Measurements from ENCODE around the gene MSI2. TPM values are rescaled to one million over a fixed set of nuclear protein-coding genes. Genes with fewer than 3 reads are reported as not detected.

Gene MSI2
- total RNA-seq, 1 experiment from 2014 or later: 174 TPM

DNA sequence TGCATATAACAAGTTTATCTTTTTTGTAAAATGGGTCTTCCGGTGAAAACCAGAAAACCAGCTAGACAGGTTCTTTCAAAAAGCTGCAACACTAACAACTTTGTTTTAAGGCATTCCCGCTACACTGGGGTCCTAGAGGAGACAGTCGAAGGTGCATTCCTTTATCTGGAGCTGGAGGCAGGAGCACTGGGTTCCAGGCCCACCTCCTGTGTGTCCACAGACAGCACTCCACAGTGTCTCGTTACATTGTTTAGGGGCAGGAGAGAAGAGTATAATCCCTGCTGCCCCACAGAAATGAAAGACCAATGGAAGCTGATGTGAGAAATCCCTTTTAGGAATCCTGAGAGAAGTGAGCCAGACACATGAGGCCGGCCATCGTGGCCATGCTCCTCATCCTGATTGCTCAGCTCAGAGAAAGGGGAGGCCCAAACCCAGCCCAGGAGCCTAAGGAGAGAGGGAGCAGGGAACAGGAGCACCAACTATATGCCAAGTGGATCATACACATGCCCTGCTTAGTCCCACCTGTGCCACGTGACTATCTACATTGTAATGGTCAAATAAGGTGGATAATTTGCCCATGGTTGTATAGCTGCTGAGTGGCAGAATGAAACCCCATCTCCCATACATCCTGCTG lies 429.3 kb downstream of the MSI2 start:
- ChIA-PET CTCF (interaction anchor here (0.6 to 1.3 kb wide), 3 partner anchors 14 to 397 kb away, joined by 3 to 5 read pairs (median 5); no protein-coding TSS in a partner anchor), POLR2A (interaction anchor here (0.6 kb wide), 1 partner anchor 656 kb away, joined by 4 read pairs; no protein-coding TSS in a partner anchor)
- Histone ChIP-seq H3K4me3 (ENCODE audit: low read depth, low read length) (no peak overlapping the region), H3K9me3 (no peaks in the 10 kb centered on the region), H3K4me1 (peaks cover 12% of the 10 kb centered on the region), H3K27me3 (replicated peaks; ENCODE audit: control insufficient read depth, insufficient read depth, low read length) (no peaks in the 10 kb centered on the region), H3K36me3 (ENCODE audit: control insufficient read depth, insufficient read depth, low read length) (peaks cover 2% of the 10 kb centered on the region; the same call in 1 of the 2 replicates)
- Mint-ChIP-seq H3K36me3 (ENCODE audit: insufficient read depth, unreplicated experiment) (peaks cover 26% of the 10 kb centered on the region), H3K27me3 (ENCODE audit: insufficient read depth, unreplicated experiment) (no peaks in the 10 kb centered on the region), H3K4me3 (ENCODE audit: unreplicated experiment) (no peak overlapping the region), H3K27ac (ENCODE audit: unreplicated experiment) (no peak overlapping the region), H3K4me1 (ENCODE audit: low read depth, unreplicated experiment) (peaks cover 14% of the 10 kb centered on the region), H3K9me3 (ENCODE audit: unreplicated experiment) (peaks cover under 1% of the 10 kb centered on the region)
- no TSS peak for BruUV-seq (replicated peaks)
- TF ChIP-seq, protein P1, sequence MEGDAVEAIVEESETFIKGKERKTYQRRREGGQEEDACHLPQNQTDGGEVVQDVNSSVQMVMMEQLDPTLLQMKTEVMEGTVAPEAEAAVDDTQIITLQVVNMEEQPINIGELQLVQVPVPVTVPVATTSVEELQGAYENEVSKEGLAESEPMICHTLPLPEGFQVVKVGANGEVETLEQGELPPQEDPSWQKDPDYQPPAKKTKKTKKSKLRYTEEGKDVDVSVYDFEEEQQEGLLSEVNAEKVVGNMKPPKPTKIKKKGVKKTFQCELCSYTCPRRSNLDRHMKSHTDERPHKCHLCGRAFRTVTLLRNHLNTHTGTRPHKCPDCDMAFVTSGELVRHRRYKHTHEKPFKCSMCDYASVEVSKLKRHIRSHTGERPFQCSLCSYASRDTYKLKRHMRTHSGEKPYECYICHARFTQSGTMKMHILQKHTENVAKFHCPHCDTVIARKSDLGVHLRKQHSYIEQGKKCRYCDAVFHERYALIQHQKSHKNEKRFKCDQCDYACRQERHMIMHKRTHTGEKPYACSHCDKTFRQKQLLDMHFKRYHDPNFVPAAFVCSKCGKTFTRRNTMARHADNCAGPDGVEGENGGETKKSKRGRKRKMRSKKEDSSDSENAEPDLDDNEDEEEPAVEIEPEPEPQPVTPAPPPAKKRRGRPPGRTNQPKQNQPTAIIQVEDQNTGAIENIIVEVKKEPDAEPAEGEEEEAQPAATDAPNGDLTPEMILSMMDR (IDR thresholded peaks at IDR 0.05; ENCODE audit: insufficient read depth in 1 of 2, low read depth in 1 of 2, low read length in 1 of 2, severe bottlenecking in 1 of 2, unreplicated experiment in 1 of 2): no peak
- no peak for DNase-seq
- intact Hi-C loops (cut with micrococcal nuclease; ENCODE audit: unreplicated experiment): no loop called here

DNA sequence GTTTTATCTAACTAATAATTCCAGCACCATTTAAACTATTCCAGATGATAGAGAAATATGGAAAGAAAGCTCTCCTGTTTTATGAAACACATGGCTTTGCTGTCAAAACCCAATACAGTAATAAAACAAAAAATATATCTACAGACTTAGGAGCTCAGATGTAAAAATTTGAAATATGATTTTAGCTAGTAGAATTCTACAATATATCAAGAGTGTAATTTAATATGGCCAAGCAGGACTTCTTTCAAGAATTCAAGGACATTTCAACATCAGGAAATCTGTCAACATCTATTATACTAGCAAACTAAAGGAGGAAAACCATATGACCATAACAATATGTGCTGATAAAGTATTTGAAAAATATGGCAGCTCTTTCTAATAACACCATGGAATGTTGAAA lies 431.3 kb downstream of the MSI2 start:
- POLR2A ChIA-PET: no interaction called here
- H3K4me3 ChIP-seq (ENCODE audit: low read depth, low read length): no peak overlapping the region
- no peaks in the 10 kb centered on the region for H3K27me3 Mint-ChIP-seq (ENCODE audit: insufficient read depth, unreplicated experiment)
- TF ChIP-seq, protein P1 (IDR thresholded peaks at IDR 0.05; ENCODE audit: insufficient read depth in 1 of 2, low read depth in 1 of 2, low read length in 1 of 2, severe bottlenecking in 1 of 2, unreplicated experiment in 1 of 2): no peak
- DNase-seq: no peak
- H3K36me3 Mint-ChIP-seq (ENCODE audit: insufficient read depth, unreplicated experiment): peaks cover 23% of the 10 kb centered on the region
- peaks cover 5% of the 10 kb centered on the region; the same call in 1 of the 2 replicates for H3K9me3 ChIP-seq
- no peak overlapping the region for H3K27ac Mint-ChIP-seq (ENCODE audit: unreplicated experiment)
- H3K9me3 Mint-ChIP-seq (ENCODE audit: unreplicated experiment): peaks cover 15% of the 10 kb centered on the region
- no peaks in the 10 kb centered on the region for H3K27me3 ChIP-seq (replicated peaks; ENCODE audit: control insufficient read depth, insufficient read depth, low read length)
- no peak overlapping the region for H3K4me3 Mint-ChIP-seq (ENCODE audit: unreplicated experiment)
- peaks cover 12% of the 10 kb centered on the region for H3K4me1 ChIP-seq
- H3K4me1 Mint-ChIP-seq (ENCODE audit: low read depth, unreplicated experiment): peaks cover 14% of the 10 kb centered on the region
- BruUV-seq (replicated peaks): no TSS peak
- intact Hi-C loops (cut with micrococcal nuclease; ENCODE audit: unreplicated experiment): no loop called here
- H3K36me3 ChIP-seq (ENCODE audit: control insufficient read depth, insufficient read depth, low read length): peaks cover 2% of the 10 kb centered on the region; the same call in 1 of the 2 replicates
- CTCF ChIA-PET: no interaction called here

- H3K36me3 ChIP-seq (ENCODE audit: control insufficient read depth, insufficient read depth, low read length): no peaks in the 10 kb centered on the region
- Mint-ChIP-seq H3K27ac (ENCODE audit: unreplicated experiment) (no peak overlapping the region), H3K4me3 (ENCODE audit: unreplicated experiment) (no peak overlapping the region), H3K9me3 (ENCODE audit: unreplicated experiment) (peaks cover 27% of the 10 kb centered on the region), H3K27me3 (ENCODE audit: insufficient read depth, unreplicated experiment) (no peaks in the 10 kb centered on the region), H3K4me1 (ENCODE audit: low read depth, unreplicated experiment) (peaks cover 14% of the 10 kb centered on the region), H3K36me3 (ENCODE audit: insufficient read depth, unreplicated experiment) (peaks cover 14% of the 10 kb centered on the region)
- ChIA-PET CTCF (interaction anchor here (0.5 to 1.3 kb wide), 4 partner anchors 11 to 446 kb away, joined by 3 to 4 read pairs (median 3); no protein-coding TSS in a partner anchor), POLR2A (no interaction called here)
- intact Hi-C loops (cut with micrococcal nuclease; ENCODE audit: unreplicated experiment): no loop called here
- H3K4me1 ChIP-seq: peaks cover 12% of the 10 kb centered on the region
- TF ChIP-seq, protein P1 (IDR thresholded peaks at IDR 0.05; ENCODE audit: insufficient read depth in 1 of 2, low read depth in 1 of 2, low read length in 1 of 2, severe bottlenecking in 1 of 2, unreplicated experiment in 1 of 2): no peak
- no peak for DNase-seq
- no peak overlapping the region for H3K4me3 ChIP-seq (ENCODE audit: low read depth, low read length)
- no TSS peak for BruUV-seq (replicated peaks)
- no peaks in the 10 kb centered on the region for H3K27me3 ChIP-seq (replicated peaks; ENCODE audit: control insufficient read depth, insufficient read depth, low read length)
- H3K9me3 ChIP-seq: peaks cover 5% of the 10 kb centered on the region; the same call in 1 of the 2 replicates
Observed at GRCh38 chr17:57689254-57689653, 432.9 kb downstream of the MSI2 start.
